Activated CD8-positive, alpha-beta T cell treated with anti-CD3 and anti-CD28 coated beads, Interleukin-2, amount 10 ng/mL, durations not matched to agents 7 days and 5 days (primary cell): ENCODE measurements around the gene CYFIP2. TPM values are rescaled to one million over a fixed set of nuclear protein-coding genes. Genes with fewer than 3 reads are reported as not detected.

ENCODE experiments used
- ATAC-seq: fragments of 150-1000 bp; cut with Tn5 transposase; one replicate; pipeline ENCODE4 v1.10.0; 2021; ENCODE audit warnings: moderate library complexity
- CTCF ChIA-PET: fragments of 350-600 bp; sonication (Branson Sonifier 250); formaldehyde crosslinking; loops from one replicate; lab custom pipeline; 2021; ENCODE audit warnings: antibody characterized with exemption; lab: Charles Lee
- POLR2A ChIA-PET: fragments of 350-600 bp; sonication (Branson Sonifier 250); formaldehyde crosslinking; loops from one replicate; lab custom pipeline; 2021; ENCODE audit warnings: antibody characterized with exemption; lab: Charles Lee
- DNase-seq: peaks from one replicate; pipeline ENCODE4 v3.0.0-alpha.2; 2020
- H3K27ac Mint-ChIP-seq: one replicate; pipeline ENCODE4 v1.8.0; 2021; ENCODE audit warnings: mild to moderate bottlenecking, mixed read lengths
- H3K27me3 Mint-ChIP-seq: one replicate; pipeline ENCODE4 v1.8.0; 2021; ENCODE audit warnings: low read depth, mixed read lengths
- H3K36me3 Mint-ChIP-seq: one replicate; pipeline ENCODE4 v1.8.0; 2021; ENCODE audit warnings: low read depth, mixed read lengths
- H3K4me1 Mint-ChIP-seq: one replicate; pipeline ENCODE4 v1.8.0; 2021; ENCODE audit warnings: low read depth, mixed read lengths
- H3K4me3 Mint-ChIP-seq: one replicate; pipeline ENCODE4 v1.8.0; 2021; ENCODE audit warnings: mild to moderate bottlenecking, mixed read lengths
- H3K9me3 Mint-ChIP-seq: one replicate; pipeline ENCODE4 v1.8.0; 2022; ENCODE audit warnings: mixed read lengths; ENCODE audit not compliant: insufficient read depth
- total RNA-seq, 2 experiments: library from RNA; stranded (reverse); gene quantifications; one replicate each; pipeline ENCODE4 v1.2.3, GENCODE V29; 2021

CYFIP2 gene
- total RNA-seq, 2 experiments from 2014 or later = 512 to 516 TPM

DNA sequence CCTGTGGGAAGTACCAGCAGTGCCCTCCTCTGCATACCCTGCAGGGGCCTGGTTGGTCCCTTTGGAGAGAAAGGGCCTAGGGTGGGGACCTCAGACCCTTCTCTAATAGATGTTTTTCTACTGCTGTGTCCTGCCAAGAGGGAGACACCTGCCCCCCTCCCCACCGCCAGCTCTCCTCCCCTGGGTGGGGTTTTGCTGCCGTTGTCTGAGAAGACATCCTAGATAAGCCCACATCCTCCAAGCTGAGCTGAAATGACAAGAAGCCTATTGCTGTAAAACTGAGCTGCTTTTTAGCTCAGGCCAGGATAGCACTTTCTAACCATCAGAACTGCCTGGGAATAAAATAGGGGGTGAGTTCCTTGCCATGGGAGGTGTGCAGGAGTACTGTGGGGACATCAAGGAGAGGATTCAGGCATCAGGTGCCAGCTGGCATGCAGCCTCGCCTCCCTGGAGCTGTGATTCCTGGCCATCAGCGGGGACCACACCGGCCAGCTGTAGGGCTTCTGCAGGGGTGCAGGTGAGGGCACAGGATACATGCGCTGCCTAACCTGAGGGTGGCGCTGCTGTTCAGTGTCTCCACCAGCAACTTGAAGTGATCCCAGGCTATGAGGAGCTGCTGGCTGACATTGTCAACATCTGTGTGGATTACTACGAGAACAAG lies 37.9 kb downstream of the CYFIP2 start:
- ChIA-PET POLR2A (interaction anchor here (1.1 to 1.9 kb wide), 6 partner anchors 15 to 162 kb away, joined by 3 to 8 read pairs (median 4); partner anchors contain the start of genes CYFIP2 and MED7), CTCF (interaction anchor here (0.8 to 7.8 kb wide), 21 partner anchors 9 to 155 kb away, joined by 3 to 47 read pairs (median 6); no protein-coding TSS in a partner anchor)
- no peaks in the 10 kb centered on the region for H3K27me3 Mint-ChIP-seq
- H3K4me1 Mint-ChIP-seq = peaks cover 61% of the 10 kb centered on the region
- peak overlapping the region; percentile 88 for H3K27ac Mint-ChIP-seq
- DNase-seq (peak; percentile 71), ATAC-seq (peak; percentile 46)
- peak overlapping the region; percentile 34 for H3K4me3 Mint-ChIP-seq
- H3K36me3 Mint-ChIP-seq = peaks cover 90% of the 10 kb centered on the region
- no peaks in the 10 kb centered on the region for H3K9me3 Mint-ChIP-seq

DNA sequence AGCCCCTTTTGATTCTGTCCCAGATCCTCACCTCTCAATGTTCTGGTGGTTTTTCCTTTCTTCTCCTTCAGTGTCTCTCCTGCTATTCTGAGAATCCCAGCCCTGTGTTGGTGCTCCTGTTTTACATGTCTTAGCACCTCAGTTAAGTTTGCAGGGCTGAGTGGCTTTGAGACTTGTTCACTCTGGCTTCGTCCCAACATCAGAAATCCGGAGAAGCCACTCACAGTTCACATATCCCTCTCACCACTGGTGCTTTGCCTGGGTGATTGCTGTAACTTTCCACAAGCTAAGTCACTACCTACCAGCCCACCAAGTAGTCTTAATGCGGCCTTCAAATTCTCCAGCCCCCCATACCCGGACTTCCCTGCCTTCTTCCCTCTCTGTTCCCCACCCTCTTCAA lies 40.2 kb downstream of the CYFIP2 start:
- Mint-ChIP-seq H3K36me3 (peaks cover 91% of the 10 kb centered on the region), H3K4me3 (peak overlapping the region; percentile 9), H3K9me3 (no peaks in the 10 kb centered on the region), H3K4me1 (peaks cover 65% of the 10 kb centered on the region), H3K27ac (peak overlapping the region; percentile 93), H3K27me3 (no peaks in the 10 kb centered on the region)
- DNase-seq = no peak
- POLR2A ChIA-PET = interaction anchor here (1.4 kb wide), 1 partner anchor 163 kb away, joined by 6 read pairs; the partner anchor contains the start of gene MED7
- ATAC-seq = no peak
- CTCF ChIA-PET = interaction anchor here (1.5 to 7.8 kb wide), 3 partner anchors 22 to 52 kb away, joined by 3 to 47 read pairs (median 10); no protein-coding TSS in a partner anchor

DNA sequence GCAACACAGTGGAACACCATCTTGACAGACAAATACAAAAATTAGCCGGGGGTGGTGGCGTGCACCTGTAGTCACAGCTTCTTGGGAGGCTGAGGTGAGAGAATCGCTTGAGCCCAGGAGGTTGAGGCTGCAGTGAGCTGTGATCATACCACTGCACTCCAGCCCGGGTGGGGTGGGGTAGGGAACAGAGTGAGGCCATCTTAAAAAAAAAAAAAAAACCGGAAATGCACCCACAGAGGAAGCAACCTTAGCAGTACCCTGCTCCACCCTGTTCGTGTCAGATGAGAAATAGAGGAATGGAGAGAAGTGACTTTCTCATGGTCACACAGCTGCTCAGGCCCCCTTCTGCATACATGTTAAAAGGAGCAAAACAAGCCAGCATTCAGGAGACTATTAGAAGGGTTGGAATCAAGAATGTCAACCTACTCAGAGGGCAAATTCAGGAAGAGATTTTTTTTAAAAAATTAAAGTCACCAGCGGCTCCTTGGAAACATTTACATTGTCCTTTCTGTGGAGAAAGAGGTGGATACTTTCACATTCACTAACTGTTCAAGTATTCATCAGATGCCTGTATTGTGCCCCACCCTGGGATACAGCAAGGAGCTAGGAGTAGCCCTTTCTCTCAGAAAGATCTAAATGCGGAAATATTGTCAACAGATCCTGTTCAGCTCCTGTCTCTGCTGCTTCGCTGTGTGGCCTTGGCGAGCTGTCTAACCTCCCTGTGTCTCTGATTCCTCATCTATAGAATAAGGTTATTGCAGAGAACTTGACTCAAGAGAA lies 41.0 kb downstream of the CYFIP2 start:
- no peaks in the 10 kb centered on the region for H3K27me3 Mint-ChIP-seq
- no peaks in the 10 kb centered on the region for H3K9me3 Mint-ChIP-seq
- peak overlapping the region; percentile 66 for H3K4me3 Mint-ChIP-seq
- ChIA-PET CTCF (interaction anchor here (0.6 to 7.8 kb wide), 7 partner anchors 16 to 158 kb away, joined by 3 to 47 read pairs (median 3); no protein-coding TSS in a partner anchor), POLR2A (interaction anchor here (1.1 to 2.2 kb wide), 6 partner anchors 21 to 164 kb away, joined by 3 to 13 read pairs (median 4); partner anchors contain the start of gene MED7)
- ATAC-seq (peak; percentile 70), DNase-seq (peak; percentile 66)
- peaks cover 93% of the 10 kb centered on the region for H3K36me3 Mint-ChIP-seq
- peaks cover 69% of the 10 kb centered on the region for H3K4me1 Mint-ChIP-seq
- H3K27ac Mint-ChIP-seq = peak overlapping the region; percentile 93

DNA sequence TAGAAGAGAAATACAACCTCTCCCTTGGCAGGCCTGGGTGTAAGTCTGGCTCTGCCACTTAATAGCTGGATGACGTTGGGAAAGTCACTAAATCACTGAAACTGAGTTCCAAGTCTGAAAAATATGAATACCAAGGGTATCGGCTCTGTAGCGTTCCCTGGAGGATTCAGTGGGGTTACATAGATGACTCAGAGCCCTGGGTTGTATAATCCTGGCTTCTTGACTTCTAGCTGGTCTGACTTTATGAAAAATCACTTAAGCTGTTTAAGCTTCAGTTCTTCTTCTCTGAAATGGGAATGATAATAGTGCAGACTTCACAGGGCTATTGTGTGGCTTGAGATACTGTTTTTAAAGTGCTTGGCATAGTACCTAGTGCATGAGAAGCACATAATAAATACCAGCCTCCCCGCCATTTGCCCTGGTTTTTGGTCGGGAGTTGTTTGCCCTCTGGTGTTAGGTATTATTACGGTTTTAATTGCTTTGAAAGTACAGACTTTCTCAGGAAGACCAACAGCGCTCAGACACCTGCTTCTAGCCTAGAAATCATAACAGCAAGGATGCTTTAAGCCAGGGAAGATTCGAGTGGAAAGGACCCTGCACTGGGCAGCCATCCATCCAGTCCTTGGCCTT lies 43.0 kb downstream of the CYFIP2 start:
- peaks cover 62% of the 10 kb centered on the region for H3K4me1 Mint-ChIP-seq
- ChIA-PET POLR2A (no interaction called here), CTCF (interaction anchor here (0.8 to 7.8 kb wide), 8 partner anchors 9 to 160 kb away, joined by 3 to 47 read pairs (median 4); no protein-coding TSS in a partner anchor)
- no peak for ATAC-seq
- no peaks in the 10 kb centered on the region for H3K27me3 Mint-ChIP-seq
- DNase-seq = no peak
- peaks cover 83% of the 10 kb centered on the region for H3K36me3 Mint-ChIP-seq
- H3K9me3 Mint-ChIP-seq = no peaks in the 10 kb centered on the region
- H3K4me3 Mint-ChIP-seq = no peak overlapping the region
- peak overlapping the region; percentile 56 for H3K27ac Mint-ChIP-seq

DNA sequence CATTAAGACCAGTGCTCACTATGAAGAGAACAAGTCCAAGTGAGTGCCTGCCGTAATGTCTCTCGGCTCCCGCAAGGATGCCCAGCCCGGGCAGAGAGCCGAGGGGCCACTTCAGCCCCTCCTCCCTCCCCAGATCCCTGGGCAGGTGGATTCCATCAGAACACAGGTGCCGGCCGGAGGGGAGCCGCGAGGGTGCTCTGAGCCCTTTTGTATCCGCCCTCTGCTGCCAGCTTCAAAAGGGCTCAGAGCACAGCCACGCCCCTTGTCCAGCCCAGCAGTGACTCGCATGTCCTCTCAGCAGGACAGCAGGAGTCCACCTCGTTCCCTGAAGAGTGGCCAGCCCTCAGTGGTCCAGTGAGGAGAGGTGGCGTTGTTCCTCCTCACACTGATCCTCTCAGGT lies 43.9 kb downstream of the CYFIP2 start:
- peaks cover 83% of the 10 kb centered on the region for H3K36me3 Mint-ChIP-seq
- no peak overlapping the region for H3K27ac Mint-ChIP-seq
- ATAC-seq (no peak), DNase-seq (no peak)
- H3K4me3 Mint-ChIP-seq = no peak overlapping the region
- no peaks in the 10 kb centered on the region for H3K27me3 Mint-ChIP-seq
- peaks cover 54% of the 10 kb centered on the region for H3K4me1 Mint-ChIP-seq
- ChIA-PET CTCF (interaction anchor here (1.4 to 1.7 kb wide), 2 partner anchors 8 to 43 kb away, joined by 3 to 5 read pairs; no protein-coding TSS in a partner anchor), POLR2A (no interaction called here)
- H3K9me3 Mint-ChIP-seq = no peaks in the 10 kb centered on the region

DNA sequence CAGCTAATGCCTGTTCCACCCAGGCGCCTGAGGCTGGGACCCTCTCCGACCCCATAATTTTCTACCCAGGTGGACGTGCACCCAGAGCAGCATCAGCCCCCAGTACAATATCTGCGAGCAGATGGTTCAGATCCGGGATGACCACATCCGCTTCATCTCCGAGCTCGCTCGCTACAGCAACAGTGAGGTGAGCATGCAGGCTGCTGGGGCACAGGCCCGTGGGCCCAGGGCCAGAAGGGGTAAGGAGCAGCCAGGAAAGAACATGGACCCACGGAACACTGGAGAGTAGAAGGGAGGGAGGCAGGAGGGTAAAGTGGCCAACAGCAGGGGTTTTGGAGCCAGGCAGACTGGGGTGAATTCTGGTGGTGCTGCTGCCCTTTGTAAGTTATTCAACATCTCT lies 45.7 kb downstream of the CYFIP2 start:
- CTCF ChIA-PET = interaction anchor here (0.9 kb wide), 1 partner anchor 59 kb away, joined by 3 read pairs; no protein-coding TSS in a partner anchor
- Mint-ChIP-seq H3K27me3 (no peaks in the 10 kb centered on the region), H3K9me3 (no peaks in the 10 kb centered on the region), H3K27ac (peak overlapping the region; percentile 77), H3K4me3 (no peak overlapping the region), H3K4me1 (peaks cover 41% of the 10 kb centered on the region), H3K36me3 (peaks cover 76% of the 10 kb centered on the region)
- ATAC-seq (no peak), DNase-seq (no peak)
- POLR2A ChIA-PET = no interaction called here

DNA sequence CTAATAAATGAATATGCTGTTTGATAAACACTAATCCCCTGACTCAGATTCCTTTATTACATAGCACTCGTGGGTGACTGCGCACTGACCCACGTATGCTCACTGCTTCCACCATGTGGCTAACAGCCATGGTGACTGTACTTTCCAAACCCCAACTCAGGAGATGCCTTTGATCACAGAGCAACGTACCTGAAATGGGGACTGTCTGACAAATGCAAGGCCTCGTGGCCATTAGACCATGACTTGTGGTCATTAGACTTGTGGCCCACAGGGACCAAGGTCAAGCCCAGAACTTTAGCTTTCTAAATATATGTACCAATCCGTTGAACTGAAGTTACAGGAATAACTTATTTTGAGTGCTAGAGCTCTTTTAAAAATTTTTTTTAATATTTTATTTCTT lies 46.6 kb downstream of the CYFIP2 start:
- ChIA-PET POLR2A (no interaction called here), CTCF (interaction anchor here (0.7 to 8.8 kb wide), 11 partner anchors 9 to 169 kb away, joined by 3 to 78 read pairs (median 3); no protein-coding TSS in a partner anchor)
- H3K4me3 Mint-ChIP-seq = no peak overlapping the region
- H3K27me3 Mint-ChIP-seq = no peaks in the 10 kb centered on the region
- peaks cover 76% of the 10 kb centered on the region for H3K36me3 Mint-ChIP-seq
- peak overlapping the region; percentile 63 for H3K27ac Mint-ChIP-seq
- ATAC-seq (peak; percentile 92), DNase-seq (peak; percentile 74)
- H3K9me3 Mint-ChIP-seq = no peaks in the 10 kb centered on the region
- H3K4me1 Mint-ChIP-seq = peaks cover 32% of the 10 kb centered on the region

DNA sequence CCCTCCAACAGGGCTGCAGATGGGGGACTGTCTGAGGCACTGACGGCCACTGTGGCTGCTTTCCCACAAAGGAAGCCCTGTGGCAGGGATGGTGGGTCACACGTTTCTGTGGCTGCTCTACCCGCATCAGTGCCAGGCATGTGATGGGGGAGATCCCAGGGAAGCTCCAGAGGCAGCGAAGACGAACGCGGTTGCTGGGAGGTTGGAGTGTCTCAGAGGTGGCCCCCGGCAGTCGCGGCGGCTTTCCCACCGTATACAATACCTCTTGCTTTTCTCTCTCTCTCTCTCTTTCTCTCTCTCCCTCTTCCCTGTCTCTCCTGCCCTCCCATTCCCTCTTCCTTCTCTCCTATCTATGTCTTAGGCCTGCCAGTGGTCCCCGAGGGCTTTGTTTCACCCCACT lies 56.7 kb downstream of the CYFIP2 start:
- DNase-seq (no peak), ATAC-seq (no peak)
- ChIA-PET POLR2A (no interaction called here), CTCF (interaction anchor here (1.2 to 6.6 kb wide), 3 partner anchors 6 to 421 kb away, joined by 3 to 78 read pairs (median 3); partner anchors contain the start of gene LSM11)
- Mint-ChIP-seq H3K36me3 (peaks cover 89% of the 10 kb centered on the region), H3K4me3 (no peak overlapping the region), H3K4me1 (peaks cover 14% of the 10 kb centered on the region), H3K27me3 (no peaks in the 10 kb centered on the region), H3K9me3 (no peaks in the 10 kb centered on the region), H3K27ac (no peak overlapping the region)

DNA sequence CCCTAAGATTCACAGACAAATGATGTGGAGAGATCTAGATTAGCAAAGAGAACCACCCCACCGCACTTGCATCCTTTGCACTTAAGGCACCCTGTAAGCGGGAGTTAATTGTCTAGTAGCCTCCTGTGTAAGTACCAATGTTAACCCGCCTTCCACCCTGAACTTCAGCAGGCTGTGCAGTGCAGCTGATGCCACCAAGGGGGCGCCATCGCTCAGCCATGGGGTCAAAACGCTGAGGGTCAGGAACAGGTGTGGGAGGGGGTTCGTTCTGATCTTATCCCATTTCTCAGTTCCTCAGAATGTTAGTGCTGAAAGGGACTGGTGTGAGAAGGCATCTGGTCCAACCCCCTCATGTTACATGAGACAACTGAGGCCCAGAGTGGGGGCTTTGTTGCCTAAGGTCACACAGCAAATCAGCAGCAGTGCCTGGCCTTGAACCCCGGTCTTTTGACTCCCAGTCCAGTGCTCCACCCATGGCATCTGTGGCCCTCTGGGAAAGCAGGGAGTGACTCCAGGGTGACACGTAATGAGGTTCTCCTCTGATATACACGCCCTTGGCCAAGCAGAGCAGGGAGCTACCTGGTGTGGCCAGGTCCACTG lies 57.3 kb downstream of the CYFIP2 start:
- ChIA-PET CTCF (interaction anchor here (0.9 to 6.6 kb wide), 7 partner anchors 7 to 420 kb away, joined by 3 to 78 read pairs (median 4); partner anchors contain the start of gene LSM11), POLR2A (interaction anchor here (1.2 kb wide), 1 partner anchor 34 kb away, joined by 4 read pairs; no protein-coding TSS in a partner anchor)
- ATAC-seq (no peak), DNase-seq (no peak)
- H3K4me1 Mint-ChIP-seq = peaks cover 21% of the 10 kb centered on the region
- H3K4me3 Mint-ChIP-seq = no peak overlapping the region
- no peaks in the 10 kb centered on the region for H3K9me3 Mint-ChIP-seq
- no peaks in the 10 kb centered on the region for H3K27me3 Mint-ChIP-seq
- H3K27ac Mint-ChIP-seq = no peak overlapping the region
- H3K36me3 Mint-ChIP-seq = peaks cover 89% of the 10 kb centered on the region

DNA sequence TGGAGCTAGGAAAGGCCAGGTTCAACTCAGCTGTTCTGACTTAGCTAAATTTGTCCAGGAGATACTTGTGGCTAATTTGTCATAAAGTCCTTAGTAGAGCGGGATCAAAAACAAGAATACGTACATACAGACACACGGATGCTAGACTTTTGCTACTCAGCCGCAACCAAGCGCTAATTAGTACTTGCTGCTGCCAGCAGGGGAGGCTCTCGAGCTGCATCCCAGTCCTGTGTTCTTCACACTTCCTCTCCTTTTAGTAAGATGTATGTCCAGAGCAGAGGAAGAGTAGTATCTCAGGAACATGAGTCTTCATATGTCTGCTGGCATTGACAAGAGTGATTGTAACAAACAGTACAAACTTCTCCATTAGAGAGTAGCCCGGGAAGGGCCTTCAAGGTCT lies 58.3 kb downstream of the CYFIP2 start:
- Mint-ChIP-seq H3K4me3 (no peak overlapping the region), H3K9me3 (no peaks in the 10 kb centered on the region), H3K36me3 (peaks cover 90% of the 10 kb centered on the region), H3K27me3 (no peaks in the 10 kb centered on the region), H3K27ac (peak overlapping the region; percentile 44), H3K4me1 (peaks cover 27% of the 10 kb centered on the region)
- CTCF ChIA-PET = interaction anchor here (0.6 to 6.6 kb wide), 11 partner anchors 8 to 419 kb away, joined by 3 to 78 read pairs (median 4); partner anchors contain the start of genes LSM11 and THG1L
- DNase-seq = no peak
- ATAC-seq = no peak
- POLR2A ChIA-PET = interaction anchor here (0.9 to 1.2 kb wide), 2 partner anchors 33 to 182 kb away, joined by 3 to 4 read pairs; partner anchors contain the start of gene MED7
